Left lung (tissue), 10 donors: ENCODE results near the gene NKRF. TPM values are rescaled to one million over a fixed set of nuclear protein-coding genes. Genes with fewer than 3 reads are reported as not detected.

Source experiments
- ATAC-seq: fragments of 200-7000 bp; cut with Tn5 transposase; one replicate; pipeline ENCODE4 v1.9.1; 2020; ENCODE audit warnings: moderate library complexity
- DNase-seq, 4 donors: peaks; one replicate each; pipeline ENCODE4 v3.0.0-alpha.2; 2013 to 2020
- H3K27ac ChIP-seq, 2 donors: fragments of 200-600 bp; sonication (generic) in 1 of 2; one replicate each; pipeline versions ENCODE4 v1.5.0 to v1.8.0; 2020 to 2021
- H3K27me3 ChIP-seq, 2 donors: fragments of 200-600 bp; sonication (generic) in 1 of 2; one replicate each; pipeline versions ENCODE4 v1.5.0 to v1.8.0; 2020 to 2021
- H3K36me3 ChIP-seq, 2 donors: fragments of 200-600 bp; sonication (generic) in 1 of 2; one replicate each; pipeline versions ENCODE4 v1.5.0 to v1.8.0; 2020 to 2021
- H3K4me1 ChIP-seq, 2 donors: fragments of 200-600 bp; one replicate each; pipeline ENCODE4 v1.8.0; 2021
- H3K4me3 ChIP-seq, 2 donors: fragments of 200-600 bp; sonication (generic) in 1 of 2; one replicate each; pipeline versions ENCODE4 v1.5.0 to v1.8.0; 2020 to 2021; ENCODE audit warnings: mild to moderate bottlenecking in 1 of 2
- H3K9me3 ChIP-seq, 2 donors: fragments of 200-600 bp; sonication (generic) in 1 of 2; one replicate each; pipeline versions ENCODE4 v1.5.0 to v1.8.0; 2020 to 2021
- intact Hi-C, 2 donors: fragments of 100-400 bp; cut with DNase I; formaldehyde crosslinking; loops; one replicate each; pipeline versions ENCODE4 v1.11.2 to v1.14.2; 2022
- microRNA-seq, 2 donors: library from miRNA; unstranded; fragments of <30 nt; microRNA quantifications; one replicate each; pipeline ENCODE4, GENCODE V29; 2019
- polyA plus RNA-seq, 6 donors: library from polyadenylated mRNA; unstranded; fragments of 120-200 nt; gene quantifications; one replicate each; pipeline ENCODE4 v1.2.1, GENCODE V29; 2013; ENCODE audit not compliant: insufficient read length in 6 of 6
- total RNA-seq, 2 donors: library from RNA; stranded (reverse); fragmentation: NEBNext Ultra II Directional; extraction: Animal tissue kit (Norgen Biotek cat#: 25700); gene quantifications; one replicate each; pipeline ENCODE4 v1.2.1, GENCODE V29; 2021
- TF ChIP-seq, protein P1 (sequence below), 2 donors: fragments of 200-600 bp; sonication (generic) in 1 of 2; IDR thresholded peaks; one replicate each; pipeline versions ENCODE4 v1.5.0 to v1.8.0; 2021; ENCODE audit warnings: antibody characterized with exemption in 2 of 2
- donor health status: DM: no; HTN: yes; CAD: no.
- donor health status: DM: no; HTN: no; CAD: no.

Gene NKRF
- total and polyA plus RNA-seq, 8 donors = 7.0 to 15.1 (median 12.4) TPM

DNA sequence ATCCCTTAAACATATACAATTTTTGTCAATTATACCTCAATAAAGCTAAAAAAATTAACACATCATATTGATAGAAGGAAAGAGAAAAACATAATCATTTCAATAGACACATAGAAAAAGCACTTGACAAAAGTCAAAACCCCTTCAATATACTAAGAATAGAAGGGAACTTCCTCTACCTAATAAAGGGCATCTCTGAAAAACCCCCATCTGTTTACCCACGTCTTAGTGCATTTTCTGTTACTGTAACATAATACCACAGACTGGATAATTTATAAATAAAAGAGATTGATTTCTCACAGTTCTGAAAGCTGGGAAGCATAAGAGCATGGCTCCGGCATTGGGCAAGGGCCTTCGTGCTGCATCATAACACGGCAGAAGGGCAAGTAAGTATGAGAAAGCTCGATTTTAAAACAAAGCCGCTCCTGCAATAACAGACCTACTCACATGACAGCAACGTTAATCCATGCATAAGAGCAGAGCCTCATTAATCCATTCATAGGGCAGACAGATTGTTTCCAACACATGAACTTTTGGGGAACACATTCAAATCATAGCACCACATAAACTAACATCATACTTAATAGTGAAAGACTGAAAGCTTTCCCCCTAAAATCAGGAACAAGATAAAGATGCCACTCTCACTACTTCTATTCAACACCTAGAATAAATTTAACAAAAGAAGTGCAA, 56.8 kb downstream of the NKRF start:
- DNase-seq = no peak
- no peak for ATAC-seq

DNA sequence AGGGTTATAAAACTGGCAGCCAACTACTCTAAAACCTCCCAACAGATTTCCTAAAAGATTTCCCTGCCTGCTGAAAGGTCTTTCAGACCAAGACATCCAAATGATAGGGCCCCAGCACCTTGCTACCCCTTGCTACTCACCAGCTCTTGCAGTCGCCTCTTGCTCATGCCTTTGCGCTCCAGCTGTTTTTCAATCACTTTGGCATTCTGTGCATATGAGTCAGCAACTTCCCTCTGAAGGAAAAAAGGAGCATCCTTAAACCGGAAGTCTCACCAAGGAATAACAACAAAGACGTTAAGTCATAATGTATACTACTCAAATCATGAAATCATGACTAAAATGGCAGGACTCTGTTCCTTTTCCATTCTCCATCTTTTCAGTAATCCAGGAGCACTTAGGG, 65.0 kb downstream of the NKRF start:
- no peak overlapping the region for H3K27ac ChIP-seq
- TF ChIP-seq, protein P1, sequence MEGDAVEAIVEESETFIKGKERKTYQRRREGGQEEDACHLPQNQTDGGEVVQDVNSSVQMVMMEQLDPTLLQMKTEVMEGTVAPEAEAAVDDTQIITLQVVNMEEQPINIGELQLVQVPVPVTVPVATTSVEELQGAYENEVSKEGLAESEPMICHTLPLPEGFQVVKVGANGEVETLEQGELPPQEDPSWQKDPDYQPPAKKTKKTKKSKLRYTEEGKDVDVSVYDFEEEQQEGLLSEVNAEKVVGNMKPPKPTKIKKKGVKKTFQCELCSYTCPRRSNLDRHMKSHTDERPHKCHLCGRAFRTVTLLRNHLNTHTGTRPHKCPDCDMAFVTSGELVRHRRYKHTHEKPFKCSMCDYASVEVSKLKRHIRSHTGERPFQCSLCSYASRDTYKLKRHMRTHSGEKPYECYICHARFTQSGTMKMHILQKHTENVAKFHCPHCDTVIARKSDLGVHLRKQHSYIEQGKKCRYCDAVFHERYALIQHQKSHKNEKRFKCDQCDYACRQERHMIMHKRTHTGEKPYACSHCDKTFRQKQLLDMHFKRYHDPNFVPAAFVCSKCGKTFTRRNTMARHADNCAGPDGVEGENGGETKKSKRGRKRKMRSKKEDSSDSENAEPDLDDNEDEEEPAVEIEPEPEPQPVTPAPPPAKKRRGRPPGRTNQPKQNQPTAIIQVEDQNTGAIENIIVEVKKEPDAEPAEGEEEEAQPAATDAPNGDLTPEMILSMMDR (IDR thresholded peaks at IDR 0.05) = no peak
- no peak for ATAC-seq
- H3K36me3 ChIP-seq = peaks cover 0 to 15% of the 10 kb centered on the region in 2 donors
- no peak for DNase-seq
- H3K4me3 ChIP-seq = no peak overlapping the region
- H3K27me3 ChIP-seq = no peaks in the 10 kb centered on the region
- H3K4me1 ChIP-seq = no peaks in the 10 kb centered on the region
- no peaks in the 10 kb centered on the region for H3K9me3 ChIP-seq
- intact Hi-C loops = no loop called here

More for the DNA sequence above, 56.8 kb downstream of the NKRF start:
- TF ChIP-seq, protein P1 (IDR thresholded peaks at IDR 0.05) = no peak
- Histone ChIP-seq H3K27me3 (no peaks in the 10 kb centered on the region), H3K4me3 (no peak overlapping the region), H3K9me3 (no peaks in the 10 kb centered on the region), H3K36me3 (no peaks in the 10 kb centered on the region), H3K4me1 (no peaks in the 10 kb centered on the region), H3K27ac (no peak overlapping the region)
- intact Hi-C loops = no loop called here

DNA sequence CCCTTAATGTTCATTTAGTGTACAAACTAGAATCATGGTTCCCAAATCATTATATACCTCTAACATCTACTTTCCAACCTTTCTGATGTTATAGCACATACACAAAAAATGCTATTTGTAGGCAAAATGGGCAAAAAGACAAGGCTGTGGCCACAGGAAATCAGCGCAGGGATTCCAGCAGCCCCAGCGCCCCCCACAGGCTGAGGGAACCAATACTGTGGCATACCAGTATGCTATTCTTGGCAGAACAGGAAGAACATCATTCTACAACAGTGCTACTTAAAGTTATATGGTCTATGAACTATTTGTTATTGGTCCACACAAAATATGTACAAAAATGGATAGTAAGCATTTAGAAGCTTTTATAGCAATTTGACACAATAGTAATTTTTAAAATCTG, 66.4 kb downstream of the NKRF start:
- DNase-seq = no peak
- Histone ChIP-seq H3K4me3 (no peak overlapping the region), H3K27me3 (no peaks in the 10 kb centered on the region), H3K36me3 (peaks cover 0 to 15% of the 10 kb centered on the region in 2 donors), H3K27ac (no peak overlapping the region), H3K9me3 (no peaks in the 10 kb centered on the region), H3K4me1 (no peaks in the 10 kb centered on the region)
- no peak for ATAC-seq
- TF ChIP-seq, protein P1 (IDR thresholded peaks at IDR 0.05) = no peak
- intact Hi-C loops = no loop called here

Small RNA genes lying within 50 kb of the gene (microRNA-seq; reads per million reads assigned to microRNA genes)
- 25.9 to 29.3 reads per million in 2 donors for gene MIR766

Other genes starting within 250 kb of the NKRF start
- gene SLC25A43, start 207.1 kb downstream of the NKRF start, total RNA-seq = 10 to 100 TPM; 16.6 to 18.7 TPM
- 1 to 10 TPM; 5.2 to 10.0 (median 8.2) TPM for gene SLC25A43, start 207.1 kb downstream of the NKRF start, polyA plus RNA-seq
- gene SLC25A5, start 138.0 kb downstream of the NKRF start, total RNA-seq = 100 to 1,000 TPM; 348 to 392 TPM
- 100 to 1,000 TPM; 186 to 213 (median 199) TPM for gene SLC25A5, start 138.0 kb downstream of the NKRF start, polyA plus RNA-seq
- gene STEEP1, start 41.0 kb downstream of the NKRF start, total RNA-seq = 10 to 100 TPM; 19.5 to 21.2 TPM
- 10 to 100 TPM; 27.0 to 35.6 (median 32.1) TPM for gene STEEP1, start 41.0 kb downstream of the NKRF start, polyA plus RNA-seq
- 10 to 100 TPM; 60.4 to 73.2 TPM for gene UBE2A, start 31.9 kb downstream of the NKRF start, total RNA-seq
- gene UBE2A, start 31.9 kb downstream of the NKRF start, polyA plus RNA-seq = 100 to 1,000 TPM in 1 of 6 donors, 10 to 100 TPM in 5; 89.5 to 100 (median 92.7) TPM
- 10 to 100 TPM; 19.1 to 20.3 TPM for gene SEPTIN6, start 86.7 kb upstream of the NKRF start, total RNA-seq
- gene SEPTIN6, start 86.7 kb upstream of the NKRF start, polyA plus RNA-seq = 10 to 100 TPM; 28.8 to 43.1 (median 36.1) TPM
- gene SOWAHD, start 152.2 kb upstream of the NKRF start, total RNA-seq = 1 to 10 TPM; 2.4 to 4.2 TPM
- under 1 TPM; 0.34 to 0.96 (median 0.60) TPM for gene SOWAHD, start 152.2 kb upstream of the NKRF start, polyA plus RNA-seq
- gene RPL39, start 185.2 kb upstream of the NKRF start, total RNA-seq = 1,000 to 10,000 TPM; 1,442 to 1,453 TPM
- 1,000 to 10,000 TPM; 2,372 to 3,113 (median 2,723) TPM for gene RPL39, start 185.2 kb upstream of the NKRF start, polyA plus RNA-seq
- gene UPF3B, start 246.5 kb upstream of the NKRF start, total RNA-seq = 1 to 10 TPM; 4.5 to 5.5 TPM
- 10 to 100 TPM; 24.4 to 33.8 (median 27.5) TPM for gene UPF3B, start 246.5 kb upstream of the NKRF start, polyA plus RNA-seq